Fibroblast of peridontal ligament (primary cell): ENCODE data around the gene RMI2.

Source experiments
- DNase-seq: peaks from one replicate; pipeline ENCODE4 v3.0.0-alpha.2; 2010; ENCODE audit errors: extremely low read depth

The RMI2 gene

DNA sequence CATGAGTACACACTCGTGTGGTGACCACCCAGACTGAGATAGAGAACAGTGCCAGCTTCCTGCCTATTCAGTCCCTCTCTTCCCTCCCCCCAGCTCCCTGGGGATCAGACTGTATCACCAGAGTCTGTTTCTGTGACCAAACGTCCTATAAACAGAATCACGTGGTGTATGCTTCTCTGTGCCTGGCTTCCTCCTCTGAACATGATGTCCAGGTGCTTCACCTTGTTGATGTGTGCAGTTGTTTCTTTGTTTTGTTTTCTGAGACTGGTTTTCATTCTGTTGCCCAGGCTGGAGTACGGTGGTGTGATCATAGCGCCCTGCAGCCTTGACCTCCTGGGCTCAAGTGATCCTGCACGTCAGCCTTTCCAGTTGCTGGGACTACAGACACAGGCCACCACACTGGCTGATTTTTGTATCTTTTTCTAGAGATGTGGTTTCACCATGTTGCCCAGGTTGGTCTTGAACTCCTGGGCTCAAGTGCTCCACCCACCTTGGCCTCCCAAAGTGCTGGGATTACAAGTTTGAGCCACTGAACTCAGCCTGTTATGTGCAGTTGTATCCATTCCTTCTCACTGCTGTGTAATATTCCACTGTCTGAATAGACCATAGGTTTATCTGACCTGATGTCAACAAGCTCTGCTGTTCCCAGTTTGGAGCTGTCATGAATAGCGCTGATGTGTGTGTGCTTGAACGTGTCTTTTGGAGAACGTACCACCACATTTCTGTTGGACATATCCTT is 35.2 kb upstream of the RMI2 start:
- DNase-seq: no peak

DNA sequence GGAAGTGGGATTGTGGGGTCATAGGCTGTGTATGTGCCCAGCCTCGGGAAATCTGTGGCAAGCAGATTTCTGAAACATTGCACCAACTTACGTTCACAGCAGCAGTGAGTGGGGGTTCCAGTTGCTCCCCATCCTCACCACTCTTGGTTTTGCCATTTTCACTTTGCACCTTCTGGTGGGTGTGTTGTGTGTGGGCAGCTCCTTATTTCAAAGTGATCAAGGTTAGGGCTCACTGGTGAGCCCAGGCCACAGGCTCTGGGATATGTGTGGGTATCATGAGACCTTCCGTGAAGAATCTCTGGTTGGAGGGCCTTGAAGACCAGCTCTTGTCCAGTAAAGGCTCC is 34.7 kb upstream of the RMI2 start:
- no peak for DNase-seq

- DNase-seq: no peak
Observed at GRCh38 chr16:11310997-11311561, 34.2 kb upstream of the RMI2 start.

- DNase-seq: peak; percentile 48
Observed at GRCh38 chr16:11312718-11313492, 32.4 kb upstream of the RMI2 start.

GRCh38 chr16:11313493-11314308 is 31.6 kb upstream of the RMI2 start:
- DNase-seq: no peak

GRCh38 chr16:11314309-11314894 is 30.9 kb upstream of the RMI2 start:
- DNase-seq: no peak

DNA sequence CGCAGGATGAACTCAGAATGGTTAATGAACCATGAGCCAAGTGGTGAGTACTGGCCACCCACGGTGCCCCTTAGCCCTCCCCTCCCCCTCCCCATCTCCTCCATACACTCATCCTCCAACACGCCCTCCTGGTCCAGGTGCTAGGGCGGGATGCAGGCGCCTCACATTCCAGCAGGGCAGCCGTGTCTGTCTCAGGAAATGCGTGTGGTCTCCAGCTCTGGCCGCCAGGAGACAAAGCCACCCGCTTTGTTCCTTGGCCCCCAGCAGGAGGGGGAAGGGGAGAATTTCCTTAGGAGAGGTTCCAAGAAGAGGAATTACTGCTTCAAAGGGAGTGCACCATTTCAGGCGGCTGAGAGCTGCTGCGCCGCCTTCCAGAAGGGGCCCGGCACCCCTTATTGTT is 29.7 kb upstream of the RMI2 start:
- no peak for DNase-seq

- DNase-seq: no peak
Observed at GRCh38 chr16:11316331-11317015, 28.8 kb upstream of the RMI2 start.

DNA sequence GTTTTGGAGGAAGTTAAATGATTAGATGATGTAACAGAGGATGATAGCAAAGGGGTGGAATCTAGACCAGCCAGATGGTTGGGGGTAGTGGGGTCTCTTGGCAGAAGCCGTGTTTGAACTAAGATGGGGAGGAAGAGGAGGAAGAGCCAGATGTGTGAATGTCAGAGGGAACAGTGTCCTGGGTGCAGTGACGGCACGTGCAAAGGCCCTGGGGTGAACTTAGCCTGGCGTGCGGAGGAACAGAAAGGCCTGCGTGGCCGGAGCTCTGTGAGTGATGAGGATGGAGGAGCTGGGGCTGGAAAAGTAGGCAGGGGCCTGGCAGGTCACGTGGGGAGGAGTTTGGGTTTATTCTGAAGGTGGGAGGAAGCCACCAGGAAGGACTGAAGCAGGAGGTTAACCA is 26.4 kb upstream of the RMI2 start:
- no peak for DNase-seq

GRCh38 chr16:11319529-11320146 is 25.6 kb upstream of the RMI2 start:
- no peak for DNase-seq

DNA sequence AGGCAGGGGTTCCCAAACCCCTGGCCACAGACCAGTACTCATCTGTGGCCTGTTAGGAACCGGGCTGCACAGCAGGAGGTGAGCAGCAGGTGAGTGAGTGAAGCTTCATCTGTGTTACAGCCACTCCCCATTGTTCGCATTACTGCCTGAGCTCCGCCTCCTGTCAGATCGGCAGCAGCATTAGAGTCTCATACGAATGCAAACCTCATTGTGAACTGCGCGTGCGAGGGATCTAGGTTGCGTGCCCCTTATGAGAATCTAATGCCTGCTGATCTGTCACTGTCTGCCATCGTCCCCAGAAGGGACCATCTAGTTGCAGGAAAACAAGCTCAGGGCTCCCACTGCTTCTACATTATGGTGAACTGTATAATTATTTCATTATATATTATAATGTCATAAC is 25.1 kb upstream of the RMI2 start:
- DNase-seq: no peak

DNA sequence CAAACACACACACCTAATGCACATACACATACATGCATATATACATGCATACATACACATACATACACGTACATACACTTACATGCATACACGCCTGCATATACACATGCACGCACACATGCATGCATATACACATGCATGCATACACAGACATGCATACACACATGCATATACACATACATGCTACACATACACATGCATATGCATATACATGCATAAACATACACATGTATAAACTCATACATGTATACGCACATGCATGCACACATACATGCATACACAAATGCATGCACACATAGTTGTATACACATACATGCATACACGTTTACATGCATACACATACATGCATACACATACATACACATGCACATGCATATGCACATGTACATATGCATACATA is 23.6 kb upstream of the RMI2 start:
- DNase-seq: no peak

- DNase-seq: no peak
Observed at GRCh38 chr16:11322823-11323222, 22.4 kb upstream of the RMI2 start.

DNA sequence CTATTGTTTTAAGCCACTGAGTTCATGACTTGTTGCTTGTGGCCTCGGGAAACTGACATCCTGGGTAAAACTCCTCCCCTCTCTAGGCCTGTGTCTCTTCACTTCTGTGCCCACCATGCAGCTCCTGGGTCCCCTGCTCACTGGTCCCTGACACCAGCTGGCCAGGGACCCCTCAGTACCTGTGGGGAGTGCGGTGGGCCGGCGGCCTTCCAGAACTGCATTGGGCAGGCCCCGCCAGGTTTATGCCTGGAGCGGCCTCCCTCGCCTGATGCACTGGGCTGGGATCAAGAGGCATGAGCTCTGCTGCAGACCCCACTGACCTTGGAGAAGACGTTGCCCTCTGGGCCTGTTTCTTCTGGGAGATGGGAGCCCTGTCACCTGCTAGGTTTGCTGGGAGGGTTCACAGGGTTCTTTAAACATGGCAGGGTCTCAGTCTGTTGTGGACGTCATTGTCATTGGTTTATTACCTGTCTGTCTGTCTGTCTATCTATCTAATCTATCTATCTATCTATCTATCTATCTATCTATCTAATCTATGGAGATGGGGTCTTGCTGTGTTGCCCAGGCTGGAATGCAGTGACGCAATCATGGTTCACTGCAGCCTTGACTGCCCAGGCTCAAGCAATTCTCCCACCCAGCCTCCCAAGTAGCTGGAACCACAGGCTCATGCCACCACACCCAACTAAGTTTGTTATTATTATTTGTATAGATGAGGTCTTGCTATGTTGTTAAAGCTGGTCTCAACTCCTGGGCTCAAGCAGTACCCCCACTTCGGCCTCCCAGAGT is 21.5 kb upstream of the RMI2 start:
- no peak for DNase-seq

DNA sequence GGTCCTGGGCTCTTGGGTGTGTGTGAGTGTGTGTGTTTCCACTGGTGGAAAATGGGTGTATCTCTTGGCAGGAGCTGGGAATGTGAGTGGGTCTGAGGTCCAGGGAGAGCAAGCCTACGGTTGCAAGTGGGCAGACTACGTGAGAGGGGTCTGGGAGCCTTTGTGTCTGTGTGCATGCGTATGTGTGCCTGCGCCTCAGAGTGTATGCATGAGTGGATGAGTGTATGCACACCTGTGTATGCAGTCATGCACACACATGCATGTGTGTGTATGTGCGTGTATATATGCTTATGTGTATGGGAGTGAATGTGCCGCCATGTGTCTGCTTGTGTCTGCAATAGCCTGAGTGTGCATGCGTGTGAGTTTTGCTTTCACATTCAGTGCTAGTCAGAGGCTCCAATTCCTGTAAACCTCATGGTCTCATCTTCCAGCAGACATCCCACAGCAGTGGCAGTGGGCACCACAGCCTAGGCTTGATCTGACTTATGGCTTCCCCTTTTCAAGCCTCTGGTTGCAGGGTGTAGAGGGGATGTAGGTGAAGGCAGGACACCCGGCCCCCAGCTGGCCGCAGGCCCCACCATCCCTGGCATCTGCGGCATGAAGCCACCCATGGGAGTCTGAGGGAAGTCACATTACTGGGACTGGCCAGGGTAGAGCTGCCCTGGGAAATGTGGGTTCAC is 19.7 kb upstream of the RMI2 start:
- no peak for DNase-seq

GRCh38 chr16:11326084-11326736 is 19.0 kb upstream of the RMI2 start:
- DNase-seq: no peak

DNA sequence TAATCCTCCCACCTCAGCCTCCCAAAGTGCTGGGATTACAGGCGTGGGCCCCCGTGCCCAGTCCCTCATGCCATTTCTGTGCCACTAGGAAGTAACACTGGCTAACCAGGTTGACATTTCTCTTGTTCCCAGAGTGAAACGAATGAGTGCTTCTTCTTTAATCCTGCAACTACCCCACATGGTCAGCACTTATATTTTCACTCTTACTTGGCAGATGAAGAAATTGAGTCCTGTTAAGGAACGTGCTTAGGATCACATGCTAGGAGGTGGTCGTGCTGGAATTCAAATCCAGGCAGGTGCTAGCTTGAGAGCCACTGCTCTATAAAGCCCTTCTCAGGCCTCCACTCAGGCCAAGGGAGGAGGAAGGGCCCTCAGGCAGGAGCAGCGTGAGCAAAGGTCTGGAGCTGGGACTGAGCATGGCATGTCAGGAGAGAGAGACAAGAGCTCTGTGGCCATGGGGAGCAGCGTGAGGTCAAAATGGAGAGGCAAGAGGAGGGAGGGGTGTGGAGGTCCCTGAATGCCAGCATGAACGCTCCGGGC is 18.5 kb upstream of the RMI2 start:
- DNase-seq: no peak

GRCh38 chr16:11327277-11328171 is 17.7 kb upstream of the RMI2 start:
- DNase-seq: no peak
